NT2/D1 (cell line): Measurements from ENCODE around the gene ABCA5.

Experiments used
- SUZ12 ChIP-seq: IDR thresholded peaks from 2 replicates; pipeline ENCODE4 v1.6.1; 2011; ENCODE audit not compliant: insufficient read length, insufficient read depth; ENCODE audit errors: extremely low read depth
- ZNF274 ChIP-seq: IDR thresholded peaks from 2 replicates; pipeline ENCODE4 v1.6.1; 2011; ENCODE audit warnings: mild to moderate bottlenecking, low read depth, low read length

DNA sequence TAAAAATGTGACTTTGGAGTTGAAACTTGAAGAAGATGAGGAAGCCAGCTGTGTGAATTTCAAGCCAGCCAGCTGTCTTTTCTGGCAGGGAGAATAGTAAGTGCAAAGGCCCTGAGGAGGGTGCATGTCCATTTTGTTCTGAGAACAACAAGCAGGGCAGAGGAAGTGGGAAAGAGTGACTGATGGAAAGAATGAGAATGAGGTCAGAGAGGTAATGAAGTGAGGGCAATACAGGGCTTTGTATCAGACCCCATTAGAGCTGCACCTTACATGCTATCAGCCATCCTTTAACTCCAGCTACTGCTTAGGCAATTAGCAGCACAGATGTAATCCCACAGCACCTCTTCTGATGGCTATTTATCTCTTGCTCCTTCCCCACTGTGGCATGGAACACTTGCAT, 34.2 kb upstream of the ABCA5 start:
- TF ChIP-seq ZNF274 (no peak), SUZ12 (no peak)
